Astrocyte (in vitro differentiated cells and primary cell): ENCODE data around the gene MRPL14. TPM values are rescaled to one million over a fixed set of nuclear protein-coding genes. Genes with fewer than 3 reads are reported as not detected.

Source experiments
- DNase-seq: peaks from one replicate; pipeline ENCODE4 v3.0.0-alpha.2; 2010; ENCODE audit warnings: low read depth
- FAIRE-seq: peaks from 2 replicates; lab custom pipeline; 2011; peaks lifted over from hg19 to GRCh38; lab: Jason Lieb, UNC
- H2AFZ ChIP-seq: 2 replicates; pipeline ENCODE4 v1.6.0; 2012; ENCODE audit warnings: low read depth, low read length, inconsistent platforms
- H3K27ac ChIP-seq: 2 replicates; pipeline ENCODE4 v1.5.1; 2011; ENCODE audit warnings: low read depth, low read length, inconsistent platforms
- H3K27me3 ChIP-seq: 2 replicates; pipeline ENCODE4 v1.6.0; 2011; ENCODE audit warnings: low read length, inconsistent platforms; ENCODE audit not compliant: insufficient read depth
- H3K36me3 ChIP-seq: 2 replicates; pipeline ENCODE4 v1.5.1; 2011; ENCODE audit warnings: low read length, inconsistent platforms; ENCODE audit not compliant: insufficient read depth
- H3K4me1 ChIP-seq: 2 replicates; pipeline ENCODE4 v1.5.1; 2011; ENCODE audit warnings: low read length, inconsistent platforms; ENCODE audit not compliant: insufficient read depth
- H3K4me2 ChIP-seq: 2 replicates; pipeline ENCODE4 v1.6.0; 2012; ENCODE audit warnings: low read length, inconsistent platforms
- H3K4me3 ChIP-seq: 2 replicates; pipeline ENCODE4 v1.5.1; 2011; ENCODE audit warnings: low read depth, mild to moderate bottlenecking, low read length, inconsistent platforms; ENCODE audit not compliant: insufficient read depth
- H3K79me2 ChIP-seq: 2 replicates; pipeline ENCODE4 v1.6.0; 2012; ENCODE audit warnings: mild to moderate bottlenecking, low read length, inconsistent platforms; ENCODE audit not compliant: insufficient read depth
- H3K9ac ChIP-seq: 2 replicates; pipeline ENCODE4 v1.6.0; 2012; ENCODE audit warnings: mild to moderate bottlenecking, low read length, inconsistent platforms
- H3K9me3 ChIP-seq: 2 replicates; pipeline ENCODE4 v1.5.1; 2012; ENCODE audit warnings: low read depth, mild to moderate bottlenecking, low read length, inconsistent platforms; ENCODE audit not compliant: insufficient read depth
- H4K20me1 ChIP-seq: 2 replicates; pipeline ENCODE4 v1.6.0; 2012; ENCODE audit warnings: low read length, inconsistent platforms; ENCODE audit not compliant: insufficient read depth
- H3K27ac Mint-ChIP-seq: one replicate; pipeline ENCODE4 v1.8.0; 2021; ENCODE audit warnings: mild to moderate bottlenecking, mixed read lengths; ENCODE audit not compliant: unreplicated experiment
- H3K27me3 Mint-ChIP-seq: one replicate; pipeline ENCODE4 v1.8.0; 2021; ENCODE audit warnings: low read depth, mixed read lengths; ENCODE audit not compliant: unreplicated experiment
- H3K36me3 Mint-ChIP-seq: one replicate; pipeline ENCODE4 v1.8.0; 2021; ENCODE audit warnings: low read depth, mixed read lengths; ENCODE audit not compliant: unreplicated experiment
- H3K4me1 Mint-ChIP-seq: one replicate; pipeline ENCODE4 v1.8.0; 2021; ENCODE audit warnings: low read depth, mixed read lengths; ENCODE audit not compliant: unreplicated experiment
- H3K4me3 Mint-ChIP-seq: one replicate; pipeline ENCODE4 v1.8.0; 2021; ENCODE audit warnings: mild to moderate bottlenecking, moderate library complexity, mixed read lengths; ENCODE audit not compliant: unreplicated experiment
- H3K9me3 Mint-ChIP-seq: one replicate; pipeline ENCODE4 v1.8.0; 2021; ENCODE audit warnings: mild to moderate bottlenecking, mixed read lengths; ENCODE audit not compliant: unreplicated experiment
- CTCF ChIP-seq: IDR thresholded peaks from 2 replicates; pipeline ENCODE4 v1.5.1; 2011; ENCODE audit warnings: low read depth, mild to moderate bottlenecking, inconsistent platforms, low read length, moderate library complexity; ENCODE audit not compliant: insufficient read depth
- EZH2 ChIP-seq: IDR thresholded peaks from 2 replicates; pipeline ENCODE4 v1.6.1; 2012; ENCODE audit warnings: mild to moderate bottlenecking, low read length, inconsistent platforms; ENCODE audit not compliant: insufficient read depth
- total RNA-seq: library from RNA; stranded (reverse); gene quantifications from 2 replicates; pipeline ENCODE4 v1.2.1, GENCODE V29; 2021

The MRPL14 gene
- total RNA-seq, 1 donor from 2014 or later, result 56.1 TPM

- Mint-ChIP-seq H3K27me3 (no peaks in the 10 kb centered on the region), H3K4me3 (peak overlapping the region; percentile 63), H3K9me3 (no peaks in the 10 kb centered on the region), H3K4me1 (peaks cover 24% of the 10 kb centered on the region), H3K36me3 (no peaks in the 10 kb centered on the region), H3K27ac (peak overlapping the region; percentile 94)
- no peaks in the 10 kb centered on the region for H3K79me2 ChIP-seq
- TF ChIP-seq EZH2, result no peak
- TF ChIP-seq CTCF, result no peak
- DNase-seq (peak; percentile 57), FAIRE-seq (no peak)
- H3K27me3 ChIP-seq, result no peaks in the 10 kb centered on the region
- H3K4me1 ChIP-seq, result peaks cover 39% of the 10 kb centered on the region
- H3K4me2 ChIP-seq, result peak overlapping the region; percentile 86
- peak overlapping the region; percentile 69 for H3K9ac ChIP-seq
- peak overlapping the region; percentile 45 for H3K4me3 ChIP-seq
- no peaks in the 10 kb centered on the region for H3K9me3 ChIP-seq
- H3K36me3 ChIP-seq, result no peaks in the 10 kb centered on the region
- peak overlapping the region; percentile 81 for H3K27ac ChIP-seq
- no peaks in the 10 kb centered on the region for H4K20me1 ChIP-seq
- H2AFZ ChIP-seq, result peak overlapping the region; percentile 63
Measured at GRCh38 chr6:44072959-44073611, 54.2 kb downstream of the MRPL14 start.

- H3K27ac Mint-ChIP-seq, result peak overlapping the region; percentile 94
Measured at GRCh38 chr6:44072452-44072958, 54.7 kb downstream of the MRPL14 start.

More at GRCh38 chr6:44072452-44072958, 54.7 kb downstream of the MRPL14 start:
- peak overlapping the region; percentile 81 for H3K27ac ChIP-seq
- peak overlapping the region; percentile 63 for H3K4me3 Mint-ChIP-seq
- no peaks in the 10 kb centered on the region for H3K9me3 ChIP-seq
- no peaks in the 10 kb centered on the region for H3K79me2 ChIP-seq
- H3K36me3 ChIP-seq, result no peaks in the 10 kb centered on the region
- no peaks in the 10 kb centered on the region for H4K20me1 ChIP-seq
- H3K36me3 Mint-ChIP-seq, result no peaks in the 10 kb centered on the region
- no peaks in the 10 kb centered on the region for H3K9me3 Mint-ChIP-seq
- no peak overlapping the region for H2AFZ ChIP-seq
- no peak for DNase-seq
- FAIRE-seq, result no peak
- no peaks in the 10 kb centered on the region for H3K27me3 Mint-ChIP-seq
- TF ChIP-seq CTCF, result no peak
- TF ChIP-seq EZH2, result no peak
- peaks cover 26% of the 10 kb centered on the region for H3K4me1 Mint-ChIP-seq
- no peaks in the 10 kb centered on the region for H3K27me3 ChIP-seq
- H3K4me1 ChIP-seq, result peaks cover 44% of the 10 kb centered on the region
- peak overlapping the region; percentile 86 for H3K4me2 ChIP-seq
- no peak overlapping the region for H3K4me3 ChIP-seq
- peak overlapping the region; percentile 69 for H3K9ac ChIP-seq
